H1 (cell line): ENCODE results near the gene STX18. TPM values are rescaled to one million over a fixed set of nuclear protein-coding genes. Genes with fewer than 3 reads are reported as not detected.

Experiments used
- CTCF ChIA-PET: fragments of 300-600 bp; sonication (Branson Sonifier 250); formaldehyde crosslinking; loops from one replicate; lab custom pipeline; 2021; ENCODE audit not compliant: partially characterized antibody; lab: Charles Lee
- POLR2A ChIA-PET: fragments of 300-600 bp; sonication (Branson Sonifier 250); formaldehyde crosslinking; loops from one replicate; lab custom pipeline; 2021; ENCODE audit warnings: inconsistent platforms; ENCODE audit not compliant: partially characterized antibody; lab: Charles Lee
- DNase-seq, 2 experiments: peaks; one replicate each; pipeline versions ENCODE4 v3.0.0 to v3.0.0-alpha.2; 2010 to 2022; ENCODE audit warnings: low spot score in 2 of 2, low read depth in 1 of 2, mixed read lengths in 1 of 2
- FAIRE-seq: peaks from 2 replicates; lab custom pipeline; 2011; peaks lifted over from hg19 to GRCh38; lab: Jason Lieb, UNC
- H2AFZ ChIP-seq: 2 replicates; pipeline ENCODE4 v1.8.1; 2012; ENCODE audit warnings: low read length, inconsistent platforms
- H2AK5ac ChIP-seq: 2 replicates; pipeline ENCODE4 v1.6.1; 2013; ENCODE audit warnings: low read depth, low read length
- H2BK120ac ChIP-seq: replicated peaks from 2 replicates; pipeline ENCODE3; 2013; ENCODE audit warnings: low read depth, low read length, inconsistent platforms
- H2BK12ac ChIP-seq: 2 replicates; pipeline ENCODE4 v1.6.1; 2013; ENCODE audit warnings: low read depth, low read length
- H2BK15ac ChIP-seq: 2 replicates; pipeline ENCODE4 v1.6.1; 2013; ENCODE audit warnings: low read length
- H2BK20ac ChIP-seq: 2 replicates; pipeline ENCODE4 v1.6.1; 2013; ENCODE audit warnings: low read length
- H2BK5ac ChIP-seq: 2 replicates; pipeline ENCODE4 v1.6.1; 2013; ENCODE audit warnings: low read depth, low read length
- H3K14ac ChIP-seq: 2 replicates; pipeline ENCODE4 v1.6.1; 2013; ENCODE audit warnings: inconsistent platforms; ENCODE audit not compliant: insufficient read length
- H3K18ac ChIP-seq: 2 replicates; pipeline ENCODE4 v1.6.1; 2013; ENCODE audit warnings: low read length; ENCODE audit errors: extremely low read depth
- H3K23ac ChIP-seq: 2 replicates; pipeline ENCODE4 v1.6.1; 2013; ENCODE audit warnings: inconsistent platforms; ENCODE audit not compliant: insufficient read length
- H3K23me2 ChIP-seq: 2 replicates; pipeline ENCODE4 v1.6.1; 2013; ENCODE audit warnings: low read depth, low read length
- H3K27ac ChIP-seq: 2 replicates; pipeline ENCODE4 v1.6.1; 2011; ENCODE audit warnings: low read depth, low read length, inconsistent platforms
- H3K27me3 ChIP-seq, 4 experiments: replicated peaks in 1 of 4; 1 replicate in 1 of 4; 2 replicates in 3 of 4; pipeline versions ENCODE4 v1.6.1 to v1.8.1; 2011 to 2013; ENCODE audit warnings: low read length in 3 of 4, mild to moderate bottlenecking in 3 of 4, inconsistent platforms in 2 of 4, mixed read lengths in 2 of 4, moderate library complexity in 1 of 4; ENCODE audit not compliant: control insufficient read depth in 3 of 4, insufficient read depth in 3 of 4; ENCODE audit errors: extremely low read depth in 1 of 4
- H3K36me3 ChIP-seq, 4 experiments: 2 replicates each; pipeline versions ENCODE4 v1.6.1 to v1.8.1; 2011 to 2013; ENCODE audit warnings: mild to moderate bottlenecking in 4 of 4, low read length in 3 of 4, moderate library complexity in 2 of 4, control low read depth in 1 of 4, inconsistent platforms in 1 of 4; ENCODE audit not compliant: insufficient read depth in 4 of 4, control insufficient read depth in 2 of 4
- H3K4ac ChIP-seq: replicated peaks from 2 replicates; pipeline ENCODE3; 2013; ENCODE audit warnings: low read length, low read depth, mixed read lengths, inconsistent platforms; ENCODE audit not compliant: insufficient read length
- H3K4me1 ChIP-seq, 4 experiments: replicated peaks in 1 of 4; 1 replicate in 1 of 4; 2 replicates in 3 of 4; pipeline versions ENCODE4 v1.6.1 to v1.8.1; 2011 to 2013; ENCODE audit warnings: low read length in 3 of 4, inconsistent platforms in 2 of 4, mixed read lengths in 1 of 4; ENCODE audit not compliant: insufficient read depth in 4 of 4, control insufficient read depth in 3 of 4
- H3K4me2 ChIP-seq, 2 experiments: 2 replicates each; pipeline versions ENCODE4 v1.6.1 to v1.8.1; 2011 to 2013; ENCODE audit warnings: low read depth in 2 of 2, low read length in 2 of 2, control low read depth in 1 of 2, inconsistent platforms in 1 of 2, mild to moderate bottlenecking in 1 of 2; ENCODE audit not compliant: insufficient read depth in 1 of 2
- H3K4me3 ChIP-seq, 4 experiments: fragments of 200-600, 300-600 bp in 1 of 4; sonication (generic), shearing (Covaris generic), sonication (Bioruptor Twin) in 1 of 4; 2 replicates each; pipeline versions ENCODE4 v1.5.1 to v1.8.1; 2011 to 2016; ENCODE audit warnings: low read length in 4 of 4, low read depth in 3 of 4, control low read depth in 2 of 4, inconsistent platforms in 2 of 4, mild to moderate bottlenecking in 2 of 4, mixed read lengths in 1 of 4, moderate library complexity in 1 of 4; ENCODE audit not compliant: insufficient read depth in 2 of 4; ENCODE audit errors: extremely low read depth in 1 of 4
- H3K56ac ChIP-seq: replicated peaks from 2 replicates; pipeline ENCODE3; 2013; ENCODE audit warnings: low read depth, mild to moderate bottlenecking, mixed read lengths, low read length, inconsistent platforms; ENCODE audit not compliant: insufficient read length
- H3K79me1 ChIP-seq: 2 replicates; pipeline ENCODE4 v1.6.1; 2013; ENCODE audit warnings: low read depth, low read length, control low read depth
- H3K79me2 ChIP-seq, 2 experiments: 2 replicates each; pipeline versions ENCODE4 v1.6.1 to v1.8.1; 2012 to 2013; ENCODE audit warnings: low read length in 2 of 2, mild to moderate bottlenecking in 2 of 2, inconsistent platforms in 1 of 2; ENCODE audit not compliant: insufficient read depth in 2 of 2, control insufficient read depth in 1 of 2
- H3K9ac ChIP-seq, 4 experiments: replicated peaks in 1 of 4; 1 replicate in 1 of 4; 2 replicates in 3 of 4; pipeline versions ENCODE4 v1.6.1 to v1.8.1; 2011 to 2013; ENCODE audit warnings: low read depth in 3 of 4, low read length in 3 of 4, control low read depth in 2 of 4, mild to moderate bottlenecking in 2 of 4, moderate library complexity in 2 of 4, inconsistent platforms in 1 of 4; ENCODE audit errors: extremely low read depth in 1 of 4
- H3K9me3 ChIP-seq, 2 experiments: 2 replicates each; pipeline versions ENCODE4 v1.6.1 to v1.8.1; 2012 to 2013; ENCODE audit warnings: mild to moderate bottlenecking in 2 of 2, moderate library complexity in 2 of 2, control low read depth in 1 of 2, inconsistent platforms in 1 of 2, low read depth in 1 of 2, low read length in 1 of 2, mixed read lengths in 1 of 2; ENCODE audit not compliant: insufficient read depth in 2 of 2
- H4K20me1 ChIP-seq, 2 experiments: replicated peaks in 1 of 2; 2 replicates each; pipeline versions ENCODE3 to v1.8.1; 2011 to 2013; ENCODE audit warnings: inconsistent platforms in 2 of 2, low read length in 2 of 2, mild to moderate bottlenecking in 1 of 2; ENCODE audit not compliant: insufficient read depth in 2 of 2, control insufficient read depth in 1 of 2
- H4K5ac ChIP-seq: 2 replicates; pipeline ENCODE4 v1.6.1; 2013; ENCODE audit warnings: low read length, low read depth, mixed read lengths, inconsistent platforms; ENCODE audit not compliant: insufficient read length
- H4K8ac ChIP-seq: 2 replicates; pipeline ENCODE4 v1.8.0; 2013; ENCODE audit warnings: mild to moderate bottlenecking, moderate library complexity, low read length, inconsistent platforms; ENCODE audit not compliant: insufficient read depth; ENCODE audit errors: extremely low read depth
- H4K91ac ChIP-seq: replicated peaks from 2 replicates; pipeline ENCODE3; 2013; ENCODE audit warnings: low read length, mixed read lengths, inconsistent platforms; ENCODE audit not compliant: insufficient read length
- BRCA1 ChIP-seq: IDR thresholded peaks from 2 replicates; pipeline ENCODE4 v1.6.1; 2012; ENCODE audit warnings: low read depth, low read length, improper control_type of control experiment
- EGR1 ChIP-seq: IDR thresholded peaks from 2 replicates; pipeline ENCODE4 v1.6.1; 2011; ENCODE audit warnings: low read depth, low read length, borderline replicate concordance
- HDAC6 ChIP-seq: IDR thresholded peaks from one replicate; pipeline ENCODE4 v1.7.1; 2012; ENCODE audit warnings: low read depth, mild to moderate bottlenecking, inconsistent platforms, low read length, moderate library complexity
- JUN ChIP-seq: IDR thresholded peaks from 2 replicates; pipeline ENCODE4 v1.6.1; 2011; ENCODE audit warnings: low read depth, mild to moderate bottlenecking, improper control_type of control experiment, low read length
- JUND ChIP-seq: IDR thresholded peaks from 2 replicates; pipeline ENCODE4 v1.6.1; 2011; ENCODE audit warnings: mild to moderate bottlenecking, improper control_type of control experiment, low read length
- KDM1A ChIP-seq: fragments of 200-600, 300-600 bp; sonication (generic); IDR thresholded peaks from 2 replicates; pipeline ENCODE4 v1.7.1; 2016; ENCODE audit warnings: mild to moderate bottlenecking, low read length, borderline replicate concordance
- RBBP5 ChIP-seq: IDR thresholded peaks from 2 replicates; pipeline ENCODE4 v1.7.1; 2012; ENCODE audit warnings: low read depth, mild to moderate bottlenecking, inconsistent platforms, low read length, moderate library complexity, borderline replicate concordance
- RXRA ChIP-seq: IDR thresholded peaks from 2 replicates; pipeline ENCODE4 v1.6.1; 2011; ENCODE audit warnings: low read depth, mild to moderate bottlenecking, low read length, moderate library complexity; ENCODE audit not compliant: insufficient read depth
- SIN3A ChIP-seq, 2 experiments: IDR thresholded peaks in 1 of 2; conservative IDR thresholded peaks in 1 of 2; 2 replicates each; pipeline ENCODE4 v1.6.1; 2011 to 2012; ENCODE audit warnings: low read length in 2 of 2, improper control_type of control experiment in 1 of 2, low read depth in 1 of 2, mild to moderate bottlenecking in 1 of 2
- SP1 ChIP-seq: IDR thresholded peaks from 2 replicates; pipeline ENCODE4 v1.6.1; 2011; ENCODE audit warnings: low read depth, low read length
- TCF12 ChIP-seq: IDR thresholded peaks from 2 replicates; pipeline ENCODE4 v1.6.1; 2011; ENCODE audit warnings: low read depth, mild to moderate bottlenecking, low read length
- WGBS, 2 experiments: shearing (Covaris generic) in 1 of 2; methylation state at CpG; one replicate each; pipeline versions ENCODE4 v1.1.6 to v1.1.7; 2013 to 2015; ENCODE audit warnings: low lambda C conversion rate in 2 of 2, mixed read lengths in 2 of 2, inconsistent platforms in 1 of 2, low coverage in 1 of 2, missing lambda C conversion rate in 1 of 2; ENCODE audit not compliant: insufficient replicate concordance in 2 of 2, insufficient coverage in 1 of 2, insufficient read length in 1 of 2; ENCODE audit errors: extremely low coverage in 1 of 2, missing lambda C conversion rate in 1 of 2; 5-methylcytosine and 5-hydroxymethylcytosine counted together
- polyA plus RNA-seq, 7 experiments: library from polyadenylated mRNA; depleted of rRNA in 3 of 7; stranded (reverse) in 5 of 7; unstranded in 2 of 7; fragments of >200 nt in 5 of 7; fragments of 200-250 nt in 2 of 7; gene quantifications; 1 replicate in 5 of 7; 2 replicates in 1 of 7; 4 replicates in 1 of 7; pipeline versions ENCODE4 v1.2.1 to v1.2.3, GENCODE V29; 2011 to 2013; ENCODE audit warnings: missing spikeins in 2 of 7, mixed read lengths in 2 of 7
- total RNA-seq: library from RNA; stranded (reverse); fragmentation: NEBNext Ultra II Directional; extraction: Animal tissue kit (Norgen Biotek cat#: 25700); gene quantifications from 2 replicates; pipeline ENCODE4 v1.2.1, GENCODE V29; 2021
- TF ChIP-seq, protein P1 (sequence below): IDR thresholded peaks from 2 replicates; pipeline ENCODE4 v1.6.1; 2012; ENCODE audit warnings: inconsistent platforms

STX18 gene
- total and polyA plus RNA-seq, 2 of the 8 experiments (the other 6 are each of a cell fraction or from before 2014, with no cell fraction given): 14.6 to 18.3 TPM

DNA sequence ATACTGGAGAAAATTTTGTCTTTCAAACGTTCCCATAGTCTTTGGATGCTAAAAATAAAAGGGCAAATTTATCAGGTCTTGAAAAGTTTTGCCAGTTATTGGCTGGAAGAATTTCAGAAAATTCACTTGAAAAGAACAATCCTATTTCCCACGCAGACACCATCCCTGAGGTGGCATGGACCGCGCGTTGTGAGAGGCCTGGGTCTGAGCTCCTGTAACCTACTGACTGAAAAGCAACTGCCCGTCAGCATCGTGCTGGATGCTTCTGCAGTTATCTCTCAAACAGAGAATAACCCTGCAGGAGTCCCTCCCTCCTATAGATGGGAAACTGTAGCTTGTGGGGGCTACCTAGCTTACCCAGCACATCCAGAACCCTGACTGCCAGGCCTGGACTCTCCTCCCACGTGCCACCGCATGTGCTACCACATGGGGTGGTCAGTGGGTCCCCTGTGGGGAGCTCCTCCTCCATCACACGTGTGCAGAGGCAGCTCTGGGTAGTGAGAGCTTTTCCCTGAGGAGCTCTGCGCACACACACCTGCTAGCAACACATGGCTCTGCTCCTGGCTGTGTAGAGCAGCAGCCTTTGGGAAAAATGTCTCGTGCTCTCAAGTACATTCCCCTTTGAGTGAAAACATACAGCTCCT is 118.9 kb downstream of the STX18 start:
- no peak overlapping the region for H4K5ac ChIP-seq
- H4K91ac ChIP-seq: peak overlapping the region; percentile 1
- H4K8ac ChIP-seq: no peak overlapping the region
- no peaks in the 10 kb centered on the region for H3K79me1 ChIP-seq
- no peak overlapping the region for H2BK5ac ChIP-seq
- H3K27ac ChIP-seq: no peak overlapping the region
- H2BK15ac ChIP-seq: 0 out of 2 replicates have a peak overlapping the region, but pooled peaks have one; percentile 72
- H3K4ac ChIP-seq: no peak overlapping the region
- H3K23ac ChIP-seq: no peak overlapping the region
- 79% methylated on average over 12 of the region's 12 CpGs; no CpG with 5 or more reads in 1 of the 2 experiments for WGBS, 2 experiments
- H3K18ac ChIP-seq: no peak overlapping the region
- no peak overlapping the region for H2AFZ ChIP-seq
- H3K23me2 ChIP-seq: no peaks in the 10 kb centered on the region
- H3K4me1 ChIP-seq: peaks cover 18 to 45% (median 34%) of the 10 kb centered on the region in 4 experiments
- H3K56ac ChIP-seq: no peak overlapping the region
- H3K27me3 ChIP-seq: no peaks in the 10 kb centered on the region; a peak in 1 of 7 replicates
- H3K14ac ChIP-seq: no peak overlapping the region
- H3K36me3 ChIP-seq: peaks cover 3 to 19% (median 13%) of the 10 kb centered on the region in 4 experiments; a peak in 6 of 8 replicates
- POLR2A ChIA-PET: no interaction called here
- peak overlapping the region; percentile 42 to 62; a peak in 3 of 4 replicates for H3K4me2 ChIP-seq
- H2BK12ac ChIP-seq: no peak overlapping the region
- no peak for FAIRE-seq
- H3K79me2 ChIP-seq: no peaks in the 10 kb centered on the region
- H3K4me3 ChIP-seq: no peak overlapping the region
- peak in 1 of 2 experiments; percentile 47 for DNase-seq
- H3K9me3 ChIP-seq: no peaks in the 10 kb centered on the region
- H2BK20ac ChIP-seq: no peak overlapping the region
- H3K9ac ChIP-seq: no peak overlapping the region
- H4K20me1 ChIP-seq: no peaks in the 10 kb centered on the region
- CTCF ChIA-PET: interaction anchor here (0.8 to 1.6 kb wide), 7 partner anchors 9 to 38 kb away, joined by 3 to 6 read pairs (median 4); no protein-coding TSS in a partner anchor
- H2BK120ac ChIP-seq: no peak overlapping the region
- no peak overlapping the region for H2AK5ac ChIP-seq
- TF ChIP-seq SIN3A (conservative IDR thresholded peaks at IDR 0.05 in 1 of 2, IDR thresholded peaks at IDR 0.05 in 1 of 2; ENCODE audit: low read depth in 1 of 2, low read length in 2 of 2) (no peak), SP1 (no peak), JUND (no peak), EGR1 (no peak), TCF12 (no peak), JUN (no peak), HDAC6 (no peak), KDM1A (no peak), RXRA (no peak), RBBP5 (no peak), BRCA1 (no peak)
- TF ChIP-seq, protein P1, sequence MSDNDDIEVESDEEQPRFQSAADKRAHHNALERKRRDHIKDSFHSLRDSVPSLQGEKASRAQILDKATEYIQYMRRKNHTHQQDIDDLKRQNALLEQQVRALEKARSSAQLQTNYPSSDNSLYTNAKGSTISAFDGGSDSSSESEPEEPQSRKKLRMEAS: no peak
